Subcutaneous adipose tissue (tissue), 4 donors: Measurements from ENCODE around the gene CPA5. TPM values are rescaled to one million over a fixed set of nuclear protein-coding genes. Genes with fewer than 3 reads are reported as not detected.

Experiments used
- total RNA-seq, 4 donors: library from RNA; depleted of rRNA; stranded (reverse); fragments of >200 nt; gene quantifications; one replicate each; pipeline ENCODE4 v1.1.0, GENCODE V29; 2016
- TF ChIP-seq, protein P1 (sequence below): fragments of 450-650 bp; IDR thresholded peaks from one replicate; pipeline ENCODE4 v1.5.1; 2016; ENCODE audit warnings: low read depth, mild to moderate bottlenecking, control low read depth, antibody characterized with exemption, moderate library complexity

Gene CPA5
- total RNA-seq, 4 donors from 2014 or later, result not detected

DNA sequence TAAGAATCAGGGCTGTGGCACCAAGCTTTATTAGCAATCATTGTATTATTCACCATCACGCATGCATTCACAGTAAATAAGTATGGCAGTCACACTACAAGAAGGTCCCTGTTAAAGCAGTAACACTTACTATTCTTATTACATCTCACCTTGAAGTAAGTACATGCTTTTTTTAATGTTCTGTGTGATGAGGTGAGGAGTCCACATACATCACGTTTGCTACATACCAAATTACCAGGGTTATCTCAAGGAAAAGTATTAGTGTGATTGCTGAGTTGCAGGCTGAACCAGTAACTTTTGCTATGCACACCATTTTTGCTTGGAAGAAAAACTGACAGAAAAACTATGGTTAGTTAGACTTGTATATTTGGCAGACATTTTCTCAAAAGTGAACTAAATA lies 60.4 kb downstream of the CPA5 start:
- TF ChIP-seq, protein P1, sequence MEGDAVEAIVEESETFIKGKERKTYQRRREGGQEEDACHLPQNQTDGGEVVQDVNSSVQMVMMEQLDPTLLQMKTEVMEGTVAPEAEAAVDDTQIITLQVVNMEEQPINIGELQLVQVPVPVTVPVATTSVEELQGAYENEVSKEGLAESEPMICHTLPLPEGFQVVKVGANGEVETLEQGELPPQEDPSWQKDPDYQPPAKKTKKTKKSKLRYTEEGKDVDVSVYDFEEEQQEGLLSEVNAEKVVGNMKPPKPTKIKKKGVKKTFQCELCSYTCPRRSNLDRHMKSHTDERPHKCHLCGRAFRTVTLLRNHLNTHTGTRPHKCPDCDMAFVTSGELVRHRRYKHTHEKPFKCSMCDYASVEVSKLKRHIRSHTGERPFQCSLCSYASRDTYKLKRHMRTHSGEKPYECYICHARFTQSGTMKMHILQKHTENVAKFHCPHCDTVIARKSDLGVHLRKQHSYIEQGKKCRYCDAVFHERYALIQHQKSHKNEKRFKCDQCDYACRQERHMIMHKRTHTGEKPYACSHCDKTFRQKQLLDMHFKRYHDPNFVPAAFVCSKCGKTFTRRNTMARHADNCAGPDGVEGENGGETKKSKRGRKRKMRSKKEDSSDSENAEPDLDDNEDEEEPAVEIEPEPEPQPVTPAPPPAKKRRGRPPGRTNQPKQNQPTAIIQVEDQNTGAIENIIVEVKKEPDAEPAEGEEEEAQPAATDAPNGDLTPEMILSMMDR, result no peak

DNA sequence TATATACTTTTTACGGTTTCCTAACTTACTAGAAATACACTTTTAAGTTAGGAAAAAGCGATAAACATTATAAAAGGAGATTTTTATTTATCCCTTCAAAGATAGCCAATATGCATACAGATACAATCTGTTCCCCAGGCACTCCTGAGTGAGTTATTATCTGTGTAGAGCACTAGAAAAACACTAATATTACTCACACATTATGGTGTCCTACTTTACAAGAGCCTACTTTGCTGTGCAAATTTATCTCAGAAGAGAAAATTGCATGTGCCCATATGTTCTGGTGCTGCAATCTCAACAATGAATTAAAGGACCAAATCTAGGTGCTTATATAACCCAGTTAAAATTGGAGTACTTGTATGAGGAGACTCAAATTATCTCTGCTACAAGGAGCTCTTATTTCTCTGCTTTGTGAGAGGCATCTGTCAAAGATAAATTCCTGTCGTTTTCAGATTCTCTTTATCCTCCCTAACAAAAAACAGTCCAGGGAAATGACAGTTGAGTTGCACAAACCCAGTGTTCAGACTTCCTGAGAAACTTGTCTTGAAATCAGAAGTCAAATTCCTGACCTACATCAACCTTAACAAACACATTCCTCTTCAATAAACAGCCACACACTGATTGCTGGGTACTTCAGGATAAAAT lies 64.6 kb downstream of the CPA5 start:
- TF ChIP-seq, protein P1, result no peak

DNA sequence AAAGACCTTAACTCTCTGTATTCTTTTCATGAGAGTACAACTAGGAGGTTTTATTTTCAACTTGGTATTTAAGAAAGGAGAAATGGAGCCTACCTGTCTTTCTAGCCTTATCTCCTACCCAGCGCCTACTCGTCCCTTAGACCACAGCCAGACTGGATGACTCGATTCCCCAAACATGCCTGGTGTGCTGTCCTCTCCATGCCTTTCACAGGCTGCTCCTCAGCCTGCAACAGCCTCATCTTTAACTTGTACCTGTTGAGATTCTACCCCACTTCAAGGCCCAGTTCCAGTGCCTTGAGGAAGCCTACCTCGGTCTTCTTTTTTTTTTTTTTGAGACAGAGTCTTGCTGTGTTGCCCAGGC lies 65.1 kb downstream of the CPA5 start:
- TF ChIP-seq, protein P1, result no peak

DNA sequence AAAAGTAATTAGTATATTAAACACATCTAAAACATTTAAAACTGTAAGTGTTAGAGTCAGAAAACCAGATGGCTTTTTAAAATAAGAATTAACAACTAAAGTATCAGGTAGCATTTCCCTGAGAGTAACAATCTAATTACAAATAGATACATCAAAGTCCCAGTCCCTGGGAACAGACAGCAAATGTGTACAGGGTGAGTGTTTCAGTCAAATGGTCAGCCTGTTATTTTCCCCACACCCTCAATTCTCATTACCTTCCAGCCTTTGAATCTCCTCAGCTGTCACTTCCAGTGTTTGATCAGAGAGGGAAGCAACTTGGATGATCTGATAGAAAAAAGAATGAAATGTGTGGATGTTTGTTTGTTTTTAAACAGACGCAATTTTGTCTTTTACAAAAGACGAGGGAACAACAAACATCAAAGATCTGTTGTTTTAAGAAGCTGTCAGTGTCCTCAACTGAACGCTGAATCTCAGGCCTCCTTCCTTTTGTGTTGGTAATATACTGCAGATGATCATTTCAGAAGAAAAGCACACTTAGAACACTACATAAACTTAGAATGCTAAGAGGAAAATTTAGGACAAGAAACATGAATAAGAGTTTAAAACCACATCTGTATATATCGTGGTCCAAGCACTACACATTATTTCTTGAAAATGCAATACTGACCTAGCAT lies 66.4 kb downstream of the CPA5 start:
- TF ChIP-seq, protein P1, result no peak

DNA sequence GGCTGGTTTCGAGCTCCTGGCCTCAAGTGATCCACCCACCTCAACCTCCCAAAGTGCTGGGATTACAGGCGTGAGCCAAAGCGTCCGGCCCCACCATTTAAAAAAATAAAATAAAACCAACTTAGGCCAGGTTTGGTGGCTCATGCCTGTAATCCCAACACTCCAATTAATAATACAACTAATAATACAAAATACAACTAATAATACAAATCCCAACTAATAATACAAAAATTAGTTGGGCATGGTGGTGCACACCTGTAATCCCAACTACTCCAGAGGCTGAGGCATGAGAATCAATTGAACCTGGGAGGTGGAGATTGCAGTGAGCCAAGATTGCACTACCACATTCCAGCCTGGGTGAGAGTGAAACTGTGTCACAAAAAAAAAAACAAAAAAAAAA lies 68.6 kb downstream of the CPA5 start:
- TF ChIP-seq, protein P1, result no peak

DNA sequence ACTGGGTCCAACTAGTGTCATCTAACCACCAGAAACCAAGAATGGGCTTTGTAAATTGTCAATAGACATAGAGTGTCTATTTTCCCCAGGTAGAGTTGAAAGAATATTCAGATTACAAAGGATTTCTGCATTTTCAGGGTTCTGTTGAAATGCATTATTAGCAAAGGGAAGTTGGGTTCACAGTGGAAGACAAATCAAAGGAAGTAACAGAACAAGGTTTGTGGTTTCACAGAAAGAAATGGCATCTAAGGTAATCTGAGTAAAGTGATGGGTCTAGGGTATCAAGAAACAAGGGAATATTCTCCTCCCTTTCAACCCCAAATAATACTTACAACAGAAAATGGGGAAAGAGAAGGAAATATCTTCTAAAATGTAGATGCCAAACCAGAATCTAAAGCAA lies 70.4 kb downstream of the CPA5 start:
- TF ChIP-seq, protein P1, result no peak

DNA sequence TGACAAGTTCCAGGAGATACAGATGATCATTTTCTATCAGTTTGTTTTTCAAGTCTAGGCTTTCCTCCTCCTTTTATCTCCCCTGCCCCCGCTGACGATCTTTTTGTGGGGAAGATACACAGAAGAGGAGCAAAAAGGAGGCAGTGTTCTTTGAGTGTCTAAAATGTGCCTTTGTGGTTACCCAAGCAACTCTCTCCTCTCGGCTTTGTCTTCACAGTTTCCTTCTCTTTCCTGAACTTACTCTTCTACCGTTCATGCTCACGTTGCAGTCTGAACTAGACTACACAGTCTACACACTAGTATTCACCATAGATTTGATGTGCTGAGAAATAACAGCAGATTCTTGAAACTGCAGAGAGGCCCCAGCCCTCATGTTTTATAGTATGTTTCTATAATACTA lies 72.6 kb downstream of the CPA5 start:
- TF ChIP-seq, protein P1, result no peak
